K562 (cell line): ENCODE data around the gene KCNH2. TPM values are rescaled to one million over a fixed set of nuclear protein-coding genes. Genes with fewer than 3 reads are reported as not detected.

Experiments
- DEAF1 ChIP-seq: fragments of 450-650 bp; formaldehyde crosslinking; IDR thresholded peaks from 2 replicates; pipeline ENCODE4 v1.4.0; 2020; ENCODE audit warnings: mild to moderate bottlenecking, moderate library complexity
- ETV6 ChIP-seq, 3 experiments: fragments of 150-350 bp in 1 of 3; sonication (generic) in 1 of 3; formaldehyde crosslinking in 1 of 3; IDR thresholded peaks; 2 replicates each; pipeline versions ENCODE4 v1.6.1 to v1.8.0; 2014 to 2022; ENCODE audit warnings: borderline replicate concordance in 2 of 3, low read depth in 2 of 3, antibody characterized with exemption in 1 of 3, low read length in 1 of 3, mild to moderate bottlenecking in 1 of 3, missing genetic modification reagents in 1 of 3
- FOXK2 ChIP-seq, 2 experiments: fragments of 450-650 bp; IDR thresholded peaks in 1 of 2; conservative IDR thresholded peaks in 1 of 2; 2 replicates each; pipeline ENCODE4 v1.6.1; 2016; ENCODE audit warnings: low read depth in 2 of 2, mild to moderate bottlenecking in 1 of 2
- GATAD2B ChIP-seq: fragments of 450-650 bp; IDR thresholded peaks from 2 replicates; pipeline ENCODE4 v1.6.1; 2017; ENCODE audit warnings: mild to moderate bottlenecking, borderline replicate concordance
- HDAC2 ChIP-seq: fragments of 450-650 bp; IDR thresholded peaks from 2 replicates; pipeline ENCODE4 v1.6.1; 2016; ENCODE audit warnings: mild to moderate bottlenecking
- HNRNPUL1 ChIP-seq: fragments of 200-400 bp; formaldehyde crosslinking; IDR thresholded peaks from 2 replicates; pipeline ENCODE4 v1.6.1; 2017; ENCODE audit warnings: low read length
- KAT7 ChIP-seq: sonication (generic); formaldehyde crosslinking; IDR thresholded peaks from 2 replicates; pipeline ENCODE4 v1.8.0; 2022; ENCODE audit warnings: missing genetic modification reagents, mild to moderate bottlenecking, borderline replicate concordance
- LARP7 ChIP-seq: fragments of 450-650 bp; IDR thresholded peaks from 2 replicates; pipeline ENCODE4 v1.6.1; 2016
- MTF1 ChIP-seq: fragments of 250-450 bp; sonication (Bioruptor Pico); IDR thresholded peaks from 2 replicates; pipeline ENCODE4 v1.9.0; 2021; ENCODE audit warnings: moderate library complexity, mild to moderate bottlenecking, inconsistent platforms, borderline replicate concordance
- NFIC ChIP-seq: fragments of 450-650 bp; IDR thresholded peaks from 2 replicates; pipeline ENCODE4 v1.6.1; 2017; ENCODE audit warnings: mild to moderate bottlenecking, inconsistent platforms
- PHF8 ChIP-seq: fragments of 200-600 bp; sonication (generic); IDR thresholded peaks from 2 replicates; pipeline ENCODE4 v1.6.1; 2012; ENCODE audit warnings: mixed run types, mild to moderate bottlenecking, inconsistent platforms, low read length, moderate library complexity, borderline replicate concordance
- RAD51 ChIP-seq: fragments of 450-650 bp; IDR thresholded peaks from 2 replicates; pipeline ENCODE4 v1.7.1; 2016; ENCODE audit warnings: low read depth, mild to moderate bottlenecking, borderline replicate concordance
- TRIM28 ChIP-seq: fragments of 450-650 bp; IDR thresholded peaks from 2 replicates; pipeline ENCODE4 v1.6.1; 2017
- WHSC1 ChIP-seq: IDR thresholded peaks from one replicate; pipeline ENCODE4 v1.6.1; 2012; ENCODE audit warnings: low read length, control low read depth, inconsistent platforms
- ZBTB5 ChIP-seq: fragments of 450-650 bp; IDR thresholded peaks from 2 replicates; pipeline ENCODE4 v1.6.1; 2017; ENCODE audit warnings: antibody characterized with exemption
- ZFPM2 ChIP-seq: fragments of 250-450 bp; sonication (Bioruptor Pico); IDR thresholded peaks from 2 replicates; pipeline ENCODE4 v1.5.1; 2022; ENCODE audit warnings: mild to moderate bottlenecking
- ZFX ChIP-seq: sonication (generic); formaldehyde crosslinking; IDR thresholded peaks from 2 replicates; pipeline ENCODE4 v1.8.0; 2022; ENCODE audit warnings: mild to moderate bottlenecking, missing genetic modification reagents, moderate library complexity
- ZNF274 ChIP-seq: IDR thresholded peaks from 2 replicates; pipeline ENCODE4 v1.6.1; 2011; ENCODE audit warnings: low read depth, mild to moderate bottlenecking, low read length, moderate library complexity, borderline replicate concordance
- ZNF57 ChIP-seq: fragments of 450-650 bp; formaldehyde crosslinking; IDR thresholded peaks from 2 replicates; pipeline ENCODE4 v1.4.0; 2020; ENCODE audit warnings: mild to moderate bottlenecking, moderate library complexity
- ZNF699 ChIP-seq: fragments of 250-450 bp; sonication (Bioruptor Pico); IDR thresholded peaks from 2 replicates; pipeline ENCODE4 v1.8.0; 2021; ENCODE audit warnings: mild to moderate bottlenecking, moderate library complexity; ENCODE audit not compliant: insufficient replicate concordance
- polyA plus RNA-seq, 8 experiments: library from polyadenylated mRNA; depleted of rRNA in 4 of 8; stranded (reverse) in 5 of 8; unstranded in 3 of 8; fragments of >200 nt; fragmentation: Nextera tagmentation in 2 of 8; fragmentation: Illumina TruSeq in 1 of 8; extraction: Ambion mirVana in 2 of 8; extraction: Trizol in 1 of 8; gene quantifications; 2 replicates each; pipeline versions ENCODE4 v1.2.1 to v1.2.3, GENCODE V29; 2011 to 2014; ENCODE audit warnings: inconsistent platforms in 1 of 8, missing spikeins in 1 of 8
- total RNA-seq, 7 experiments: library from RNA; depleted of rRNA in 6 of 7; stranded (reverse); fragments of >200 nt in 6 of 7; fragmentation: Illumina TruSeq in 2 of 7; extraction: Trizol in 2 of 7; gene quantifications; 2 replicates each; pipeline versions ENCODE4 v1.2.1 to v1.2.3, GENCODE V29; 2011 to 2021; ENCODE audit warnings: low replicate concordance in 1 of 7
- TF ChIP-seq, protein P1 (sequence below): sonication (generic); formaldehyde crosslinking; IDR thresholded peaks from 2 replicates; pipeline ENCODE4 v1.5.0; 2020; ENCODE audit warnings: missing genetic modification reagents
- TF ChIP-seq, protein P2 (sequence below): sonication (generic); formaldehyde crosslinking; IDR thresholded peaks from 2 replicates; pipeline ENCODE4 v1.8.1; 2023; ENCODE audit warnings: mild to moderate bottlenecking, missing genetic modification reagents

The KCNH2 gene
- total and polyA plus RNA-seq, 9 of the 15 experiments (the other 6 are each of a cell fraction or from before 2014, with no cell fraction given), result 18.1 to 368 (median 218) TPM

GRCh38 chr7:150954986-150955518 is 23.1 kb downstream of the KCNH2 start (continued):
- TF ChIP-seq GATAD2B (no peak), KAT7 (CRISPR knock-in tag) (no peak), ZFX (CRISPR knock-in tag) (peak; percentile 68; the same call in 1 of the 2 replicates), ZFPM2 (CRISPR knock-in tag) (no peak), NFIC (no peak), HNRNPUL1 (no peak), PHF8 (no peak), HDAC2 (no peak), RAD51 (no peak), DEAF1 (CRISPR knock-in tag) (no peak), MTF1 (no peak), TRIM28 (no peak), ZNF274 (no peak), ZNF57 (CRISPR knock-in tag) (no peak), FOXK2 (conservative IDR thresholded peaks at IDR 0.05 in 1 of 2, IDR thresholded peaks at IDR 0.05 in 1 of 2; ENCODE audit: low read depth in 2 of 2) (no peak), WHSC1 (no peak), LARP7 (no peak; the same call in 1 of the 2 replicates), ZBTB5 (no peak), ZNF699 (CRISPR knock-in tag) (no peak), ETV6 (IDR thresholded peaks at IDR 0.05; ENCODE audit: borderline replicate concordance in 1 of 2, low read depth in 2 of 2, low read length in 1 of 2) (0 out of 4 replicates have a peak, but pooled peaks of 1 of the 2 experiments have one; percentile 8), ETV6 (CRISPR knock-in tag; IDR thresholded peaks at IDR 0.05; ENCODE audit: borderline replicate concordance) (no peak)
- TF ChIP-seq, protein P1, sequence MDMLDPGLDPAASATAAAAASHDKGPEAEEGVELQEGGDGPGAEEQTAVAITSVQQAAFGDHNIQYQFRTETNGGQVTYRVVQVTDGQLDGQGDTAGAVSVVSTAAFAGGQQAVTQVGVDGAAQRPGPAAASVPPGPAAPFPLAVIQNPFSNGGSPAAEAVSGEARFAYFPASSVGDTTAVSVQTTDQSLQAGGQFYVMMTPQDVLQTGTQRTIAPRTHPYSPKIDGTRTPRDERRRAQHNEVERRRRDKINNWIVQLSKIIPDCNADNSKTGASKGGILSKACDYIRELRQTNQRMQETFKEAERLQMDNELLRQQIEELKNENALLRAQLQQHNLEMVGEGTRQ, result no peak
- TF ChIP-seq, protein P2, sequence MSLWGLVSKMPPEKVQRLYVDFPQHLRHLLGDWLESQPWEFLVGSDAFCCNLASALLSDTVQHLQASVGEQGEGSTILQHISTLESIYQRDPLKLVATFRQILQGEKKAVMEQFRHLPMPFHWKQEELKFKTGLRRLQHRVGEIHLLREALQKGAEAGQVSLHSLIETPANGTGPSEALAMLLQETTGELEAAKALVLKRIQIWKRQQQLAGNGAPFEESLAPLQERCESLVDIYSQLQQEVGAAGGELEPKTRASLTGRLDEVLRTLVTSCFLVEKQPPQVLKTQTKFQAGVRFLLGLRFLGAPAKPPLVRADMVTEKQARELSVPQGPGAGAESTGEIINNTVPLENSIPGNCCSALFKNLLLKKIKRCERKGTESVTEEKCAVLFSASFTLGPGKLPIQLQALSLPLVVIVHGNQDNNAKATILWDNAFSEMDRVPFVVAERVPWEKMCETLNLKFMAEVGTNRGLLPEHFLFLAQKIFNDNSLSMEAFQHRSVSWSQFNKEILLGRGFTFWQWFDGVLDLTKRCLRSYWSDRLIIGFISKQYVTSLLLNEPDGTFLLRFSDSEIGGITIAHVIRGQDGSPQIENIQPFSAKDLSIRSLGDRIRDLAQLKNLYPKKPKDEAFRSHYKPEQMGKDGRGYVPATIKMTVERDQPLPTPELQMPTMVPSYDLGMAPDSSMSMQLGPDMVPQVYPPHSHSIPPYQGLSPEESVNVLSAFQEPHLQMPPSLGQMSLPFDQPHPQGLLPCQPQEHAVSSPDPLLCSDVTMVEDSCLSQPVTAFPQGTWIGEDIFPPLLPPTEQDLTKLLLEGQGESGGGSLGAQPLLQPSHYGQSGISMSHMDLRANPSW (CRISPR knock-in tag), result no peak
